SJCRH30 (cell line): ENCODE results near the gene PROKR2. TPM values are rescaled to one million over a fixed set of nuclear protein-coding genes. Genes with fewer than 3 reads are reported as not detected.

Experiments
- DNase-seq, 2 experiments: peaks; one replicate each; pipeline ENCODE4 v3.0.0-alpha.2; 2015 to 2020
- H3K27ac ChIP-seq: fragments of 250-450 bp; sonication (Bioruptor Pico); 2 replicates; pipeline ENCODE4 v1.5.1; 2020; ENCODE audit warnings: mild to moderate bottlenecking, moderate library complexity
- H3K27me3 ChIP-seq: fragments of 250-450 bp; sonication (Bioruptor Pico); 2 replicates; pipeline ENCODE4 v1.5.1; 2020; ENCODE audit warnings: mild to moderate bottlenecking, moderate library complexity
- H3K36me3 ChIP-seq: fragments of 250-450 bp; sonication (Bioruptor Pico); 2 replicates; pipeline ENCODE4 v1.5.1; 2020; ENCODE audit warnings: mild to moderate bottlenecking, moderate library complexity
- H3K4me1 ChIP-seq: fragments of 250-450 bp; sonication (Bioruptor Pico); 2 replicates; pipeline ENCODE4 v1.5.1; 2020; ENCODE audit warnings: mild to moderate bottlenecking, moderate library complexity
- H3K4me3 ChIP-seq: fragments of 250-450 bp; sonication (Bioruptor Pico); 2 replicates; pipeline ENCODE4 v1.5.1; 2020; ENCODE audit warnings: mild to moderate bottlenecking, moderate library complexity
- H3K9me3 ChIP-seq: fragments of 250-450 bp; sonication (Bioruptor Pico); replicated peaks from 2 replicates; pipeline ENCODE4 v1.5.1; 2020; ENCODE audit warnings: mild to moderate bottlenecking, moderate library complexity
- total RNA-seq: library from RNA; depleted of rRNA; stranded (reverse); fragments of >200 nt; shearing (Covaris generic); gene quantifications from 2 replicates; pipeline ENCODE4 v1.2.3, GENCODE V29; 2014; rRNA removed

Gene PROKR2
- not detected in 2 replicates for total RNA-seq

DNA sequence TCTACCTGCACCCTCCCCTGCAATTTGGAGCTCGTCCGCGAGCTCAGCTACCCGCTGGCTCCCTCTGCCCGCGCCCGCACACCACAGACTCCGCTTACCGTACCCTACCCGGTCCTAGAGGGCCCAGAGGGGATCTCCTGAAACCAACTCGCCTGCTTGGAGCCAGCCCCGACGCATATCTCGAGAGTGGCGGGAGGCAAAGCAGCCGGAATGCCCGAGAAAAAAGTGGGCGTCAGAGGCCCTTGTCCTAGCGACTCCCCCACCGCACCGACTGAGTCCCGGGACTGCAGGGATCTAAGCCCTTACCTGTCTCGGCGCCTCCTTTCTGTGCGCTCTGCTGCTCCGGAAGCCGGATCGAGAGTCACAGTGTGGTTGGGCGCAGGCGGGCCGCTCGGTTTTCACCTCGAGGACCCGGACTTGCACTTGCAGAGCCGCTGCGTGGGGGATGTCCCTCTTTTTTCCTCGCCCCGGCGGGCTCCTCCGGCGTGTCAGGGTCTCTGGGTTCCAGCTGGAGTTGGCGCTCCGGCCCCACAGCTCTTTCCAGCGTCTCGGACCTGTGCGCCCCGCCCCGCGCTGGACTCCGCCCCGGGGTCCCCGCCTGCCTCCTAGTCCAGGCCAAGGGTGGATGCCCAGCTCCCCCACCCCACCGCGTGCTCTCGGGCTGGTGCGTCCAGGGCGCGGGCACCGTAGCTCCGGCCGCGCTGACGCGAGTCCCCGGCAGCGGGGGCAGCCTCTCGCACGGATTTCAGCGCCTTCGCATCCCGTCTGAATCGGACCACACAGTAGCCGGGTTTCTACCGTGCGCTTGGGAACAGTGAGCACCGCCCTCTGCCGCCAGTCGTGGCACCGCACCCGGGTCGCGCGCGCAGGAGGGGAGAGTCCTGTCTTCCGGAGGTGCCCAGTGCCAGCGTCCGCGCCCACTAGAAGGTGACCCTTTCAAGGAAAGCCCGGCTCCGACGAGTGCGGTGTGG, at the start of gene PROKR2:
Gene PROKR2 (minus strand): TSS at position 767 of the 971 bp plus-strand sequence. CDS start 2,585 bp downstream, outside the sequence.
- no peak for DNase-seq
- no peaks in the 10 kb centered on the region for H3K36me3 ChIP-seq
- no peaks in the 10 kb centered on the region for H3K9me3 ChIP-seq
- no peak within 1 kb of the TSS for H3K4me3 ChIP-seq
- H3K4me1 ChIP-seq: no peaks in the 10 kb centered on the region
- H3K27ac ChIP-seq: no peak within 1 kb of the TSS
- H3K27me3 ChIP-seq: no peaks in the 10 kb centered on the region; the same call in 1 of the 2 replicates

- H3K27ac ChIP-seq: no peak overlapping the region
- peaks cover 4% of the 10 kb centered on the region for H3K27me3 ChIP-seq
- H3K9me3 ChIP-seq: no peaks in the 10 kb centered on the region; the same call in 1 of the 2 replicates
- no peak overlapping the region for H3K4me3 ChIP-seq
- DNase-seq: peak in 1 of 2 experiments; percentile 14
- no peaks in the 10 kb centered on the region for H3K36me3 ChIP-seq
- no peaks in the 10 kb centered on the region for H3K4me1 ChIP-seq
These were observed 48.3 kb upstream of the PROKR2 start for GRCh38 chr20:5364997-5365597.

GRCh38 chr20:5364136-5364821, 47.5 kb upstream of the PROKR2 start:
- no peak for DNase-seq
- Histone ChIP-seq H3K27me3 (peaks cover 4% of the 10 kb centered on the region), H3K9me3 (no peaks in the 10 kb centered on the region; the same call in 1 of the 2 replicates), H3K36me3 (no peaks in the 10 kb centered on the region), H3K4me3 (no peak overlapping the region), H3K4me1 (no peaks in the 10 kb centered on the region), H3K27ac (no peak overlapping the region)

DNA sequence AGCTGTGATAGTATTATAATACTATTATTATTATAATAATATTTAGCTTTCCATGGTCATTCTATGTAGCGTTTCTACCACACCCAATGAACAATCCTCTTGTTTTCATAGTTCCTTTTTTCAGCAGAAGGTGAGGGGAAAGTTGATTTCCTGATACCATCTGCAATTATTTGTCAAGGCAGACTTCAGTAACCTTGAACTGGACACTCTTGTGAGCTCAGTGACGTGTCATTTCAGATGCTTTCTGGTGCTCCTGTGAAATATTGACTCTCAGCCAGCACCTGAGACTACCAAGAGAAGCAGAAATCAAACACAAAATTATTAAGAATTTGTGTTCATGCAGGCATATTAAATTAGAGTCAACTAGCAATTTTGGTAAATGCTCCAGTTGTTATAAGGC, 46.0 kb upstream of the PROKR2 start:
- H3K4me3 ChIP-seq: no peak overlapping the region

DNA sequence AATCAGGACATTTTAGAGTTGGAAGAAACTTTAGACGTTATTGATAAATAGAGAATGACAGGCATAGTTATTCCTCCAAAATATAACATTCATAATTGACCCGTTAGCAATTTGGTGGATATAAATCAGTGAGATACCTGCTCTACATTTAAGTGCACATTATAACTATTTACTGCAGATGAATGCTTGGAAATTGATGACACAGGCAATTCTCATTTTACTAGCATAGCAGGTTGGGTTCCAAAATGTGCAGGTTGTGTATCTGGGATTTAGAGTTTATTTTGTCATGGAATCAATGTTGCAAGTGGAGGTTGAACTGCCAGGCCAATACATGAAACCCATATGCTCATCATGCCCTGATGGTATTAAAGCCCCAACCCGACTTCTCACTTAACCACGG, 44.4 kb upstream of the PROKR2 start:
- Histone ChIP-seq H3K4me3 (no peak overlapping the region), H3K27me3 (peaks cover 4% of the 10 kb centered on the region), H3K4me1 (no peaks in the 10 kb centered on the region), H3K9me3 (no peaks in the 10 kb centered on the region), H3K27ac (no peak overlapping the region), H3K36me3 (no peaks in the 10 kb centered on the region)
- DNase-seq: no peak

More for the DNA sequence above, 46.0 kb upstream of the PROKR2 start:
- H3K36me3 ChIP-seq: no peaks in the 10 kb centered on the region
- H3K27me3 ChIP-seq: peaks cover 4% of the 10 kb centered on the region
- H3K9me3 ChIP-seq: no peaks in the 10 kb centered on the region
- H3K27ac ChIP-seq: no peak overlapping the region
- DNase-seq: no peak
- no peaks in the 10 kb centered on the region for H3K4me1 ChIP-seq

DNA sequence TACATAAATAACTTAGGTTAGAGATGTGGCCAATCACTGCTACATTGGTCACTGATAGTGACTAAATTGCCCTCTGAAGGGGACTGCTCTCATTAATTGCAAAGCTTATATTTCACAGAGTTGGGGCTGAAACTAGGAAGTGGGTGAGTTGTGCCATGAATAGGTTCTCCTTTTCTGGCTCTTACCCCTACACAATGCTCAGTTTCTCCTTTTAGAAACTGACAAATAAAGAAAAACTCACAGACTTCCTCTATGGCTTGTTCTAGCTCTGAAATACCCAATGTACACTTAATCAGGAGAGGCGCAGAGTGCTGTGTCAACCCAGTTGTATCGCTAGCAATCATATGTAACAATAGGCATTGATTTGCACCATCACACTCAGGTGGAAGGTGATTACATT, 41.2 kb upstream of the PROKR2 start:
- H3K4me3 ChIP-seq: no peak overlapping the region
- H3K4me1 ChIP-seq: no peaks in the 10 kb centered on the region
- no peaks in the 10 kb centered on the region for H3K36me3 ChIP-seq
- no peak for DNase-seq
- H3K27ac ChIP-seq: no peak overlapping the region
- peaks cover 4% of the 10 kb centered on the region for H3K27me3 ChIP-seq
- no peaks in the 10 kb centered on the region for H3K9me3 ChIP-seq

GRCh38 chr20:5356941-5357340, 40.2 kb upstream of the PROKR2 start:
- DNase-seq: no peak
- peaks cover 4% of the 10 kb centered on the region for H3K27me3 ChIP-seq
- H3K9me3 ChIP-seq: no peaks in the 10 kb centered on the region
- H3K36me3 ChIP-seq: no peaks in the 10 kb centered on the region
- no peak overlapping the region for H3K4me3 ChIP-seq
- no peaks in the 10 kb centered on the region for H3K4me1 ChIP-seq
- H3K27ac ChIP-seq: no peak overlapping the region

- Histone ChIP-seq H3K4me3 (no peak overlapping the region), H3K27me3 (peaks cover 3% of the 10 kb centered on the region; the same call in 1 of the 2 replicates), H3K27ac (no peak overlapping the region), H3K36me3 (no peaks in the 10 kb centered on the region), H3K4me1 (no peaks in the 10 kb centered on the region), H3K9me3 (no peaks in the 10 kb centered on the region)
- DNase-seq: no peak
These were observed 38.1 kb upstream of the PROKR2 start for GRCh38 chr20:5354901-5355300.

DNA sequence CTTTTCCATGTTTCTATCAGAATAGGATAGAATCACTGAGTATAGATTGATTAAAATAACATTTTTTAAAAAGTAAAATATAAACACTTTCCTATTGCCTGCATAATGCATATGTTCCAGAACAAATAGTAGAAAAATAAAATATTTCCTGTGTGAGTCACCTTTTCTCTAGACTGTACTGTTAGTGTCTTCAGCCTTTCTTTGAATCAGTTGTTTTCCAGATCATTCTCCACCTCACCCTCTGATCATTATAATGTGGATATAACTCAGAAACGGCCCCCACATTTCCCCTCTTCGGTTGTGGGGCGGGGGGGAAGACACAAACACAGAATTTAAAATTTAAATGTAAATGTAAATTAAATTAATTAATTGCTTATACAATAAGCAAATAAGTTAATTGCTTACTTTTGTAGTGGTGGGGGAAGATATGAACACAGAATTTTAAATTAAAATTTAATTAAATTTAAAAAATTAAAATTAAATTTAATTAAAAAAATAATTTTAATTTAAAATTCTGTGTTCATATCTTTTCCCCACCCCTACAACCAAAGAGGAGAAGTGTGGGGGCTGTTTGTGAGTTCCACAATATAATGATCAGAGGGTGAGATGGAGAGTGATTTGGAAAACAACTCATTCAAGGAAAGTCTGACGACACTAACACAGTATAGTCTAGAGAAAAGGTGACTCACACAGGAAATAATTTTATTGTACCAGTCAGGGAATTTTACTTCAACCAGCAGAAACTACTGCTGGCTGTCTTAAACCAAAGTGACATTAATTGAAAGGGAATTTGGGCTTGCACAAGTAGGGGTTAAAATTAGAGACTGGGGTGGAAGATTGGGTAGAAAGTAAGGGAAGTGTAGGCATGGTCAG, 37.1 kb upstream of the PROKR2 start:
- Histone ChIP-seq H3K36me3 (no peaks in the 10 kb centered on the region), H3K4me3 (no peak overlapping the region), H3K4me1 (no peaks in the 10 kb centered on the region), H3K9me3 (no peaks in the 10 kb centered on the region), H3K27me3 (peaks cover 3% of the 10 kb centered on the region; the same call in 1 of the 2 replicates), H3K27ac (no peak overlapping the region)
- DNase-seq: no peak

- Histone ChIP-seq H3K27me3 (0 out of 2 replicates have a peak, but pooled peaks cover 3% of the 10 kb centered on the region), H3K4me3 (no peak overlapping the region), H3K9me3 (no peaks in the 10 kb centered on the region), H3K4me1 (no peaks in the 10 kb centered on the region), H3K27ac (no peak overlapping the region), H3K36me3 (no peaks in the 10 kb centered on the region)
- no peak for DNase-seq
These were observed 32.7 kb upstream of the PROKR2 start for GRCh38 chr20:5349448-5349847.

DNA sequence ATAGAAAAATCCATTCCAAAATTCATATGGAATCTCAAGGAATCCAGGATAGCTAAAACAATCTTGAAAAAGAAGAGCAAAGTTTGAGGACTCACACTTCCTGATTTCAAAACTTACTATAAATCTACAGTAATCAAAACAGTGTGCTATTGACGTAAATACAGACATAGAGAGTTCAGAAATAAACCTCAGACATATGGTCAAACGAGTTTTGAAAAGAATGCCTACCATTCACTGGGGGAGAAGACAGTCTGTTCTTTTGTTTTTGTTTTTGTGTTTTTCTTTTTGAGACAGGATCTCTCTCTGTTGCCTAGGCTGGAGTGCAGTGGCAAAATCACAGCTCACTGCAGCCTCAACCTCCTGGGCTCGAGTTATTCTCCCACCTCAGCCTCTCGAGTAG, 25.3 kb upstream of the PROKR2 start:
- H3K9me3 ChIP-seq: no peaks in the 10 kb centered on the region; the same call in 1 of the 2 replicates
- H3K4me1 ChIP-seq: no peaks in the 10 kb centered on the region
- H3K36me3 ChIP-seq: no peaks in the 10 kb centered on the region
- 0 out of 2 replicates have a peak, but pooled peaks cover 6% of the 10 kb centered on the region for H3K27me3 ChIP-seq
- no peak overlapping the region for H3K27ac ChIP-seq
- DNase-seq: no peak
- H3K4me3 ChIP-seq: no peak overlapping the region

DNA sequence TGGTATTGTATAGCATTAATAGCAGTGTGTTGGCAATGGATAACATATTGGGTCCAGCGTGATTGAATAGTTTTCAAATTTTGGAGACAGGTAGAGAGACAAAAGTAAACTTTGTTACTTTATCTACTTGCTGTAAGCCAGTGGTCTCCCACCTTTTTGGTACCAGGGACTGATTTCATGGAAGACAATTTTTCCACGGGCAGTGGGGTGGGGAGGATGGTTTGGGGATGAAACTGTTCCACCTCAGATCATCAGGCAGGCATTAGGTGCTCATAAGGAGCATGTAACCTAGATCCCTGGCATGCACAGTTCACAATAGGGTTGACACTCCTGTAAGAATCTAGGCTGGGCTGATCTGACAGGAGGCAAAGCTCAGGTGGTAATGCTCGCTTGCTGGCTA, 14.6 kb upstream of the PROKR2 start:
- Histone ChIP-seq H3K36me3 (no peaks in the 10 kb centered on the region), H3K9me3 (no peaks in the 10 kb centered on the region), H3K4me3 (no peak overlapping the region), H3K27ac (no peak overlapping the region), H3K27me3 (no peaks in the 10 kb centered on the region; the same call in none of the 2 replicates), H3K4me1 (no peaks in the 10 kb centered on the region)
- DNase-seq: no peak

DNA sequence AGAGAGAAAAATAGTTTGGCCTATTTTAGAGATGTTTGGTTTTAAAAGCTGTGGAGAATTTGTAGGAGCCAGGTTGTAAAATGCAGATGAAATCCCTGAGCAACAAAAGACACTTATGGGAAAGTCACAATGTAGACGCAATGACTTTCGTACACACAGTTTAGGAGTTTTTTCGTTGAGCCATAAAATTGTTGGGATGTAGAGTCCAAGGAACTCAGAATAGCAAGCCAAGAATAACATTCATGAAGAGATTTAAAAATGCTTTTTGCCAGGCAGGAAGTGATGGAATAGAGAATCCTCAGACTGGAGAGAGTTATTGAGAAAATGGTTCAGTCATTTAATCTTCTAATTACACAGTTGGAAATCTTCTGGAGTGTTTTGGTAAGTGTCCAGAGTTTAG, 11.5 kb upstream of the PROKR2 start:
- no peaks in the 10 kb centered on the region for H3K4me1 ChIP-seq
- no peaks in the 10 kb centered on the region; the same call in none of the 2 replicates for H3K27me3 ChIP-seq
- no peak overlapping the region for H3K4me3 ChIP-seq
- no peak overlapping the region for H3K27ac ChIP-seq
- H3K9me3 ChIP-seq: no peaks in the 10 kb centered on the region
- no peaks in the 10 kb centered on the region for H3K36me3 ChIP-seq
- DNase-seq: no peak

- no peaks in the 10 kb centered on the region; the same call in none of the 2 replicates for H3K27me3 ChIP-seq
- H3K36me3 ChIP-seq: no peaks in the 10 kb centered on the region
- H3K27ac ChIP-seq: no peak overlapping the region
- H3K4me1 ChIP-seq: no peaks in the 10 kb centered on the region
- H3K4me3 ChIP-seq: no peak overlapping the region
- no peaks in the 10 kb centered on the region for H3K9me3 ChIP-seq
- DNase-seq: no peak
These were observed 10.6 kb upstream of the PROKR2 start for GRCh38 chr20:5327356-5327755.
